ENCODE measurements around the gene TAC4.
A peak's percentile ranks its signal among the peaks of the same experiment; 100 is the strongest.

TAC4 gene

GRCh38 chr17:49848019-49848473, at the start of gene TAC4:
TSS of gene TAC4 (minus strand) at chr17:49848069. CDS start at chr17:49848017, 52 bp downstream.
- no peak for DNase-seq (ENCODE audit: low read depth)

DNA sequence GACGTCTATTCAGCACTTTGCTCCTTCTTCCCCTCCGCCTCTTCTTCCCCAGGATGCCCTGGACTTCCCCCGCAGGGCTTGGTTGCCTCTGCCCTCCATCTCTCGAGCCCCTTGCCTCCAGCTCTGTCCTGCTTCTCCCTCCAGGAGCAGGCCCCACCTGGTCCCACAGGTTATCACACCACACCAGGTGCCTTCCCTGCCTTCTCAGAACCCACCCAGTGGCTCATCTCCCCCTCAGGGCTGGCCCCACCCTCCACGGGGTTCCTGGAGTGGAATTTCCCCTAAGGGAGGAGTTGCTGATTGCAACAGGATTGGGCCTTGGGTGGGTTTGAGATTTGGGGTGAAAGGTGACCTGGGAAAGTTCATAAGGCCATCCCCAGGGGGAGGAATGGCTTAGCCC, 49.0 kb upstream of the TAC4 start:
- DNase-seq (ENCODE audit: low read depth), result no peak

GRCh38 chr17:49896222-49896621, 48.4 kb upstream of the TAC4 start:
- no peak for DNase-seq (ENCODE audit: low read depth)

- DNase-seq (ENCODE audit: low read depth), result no peak
Observed at GRCh38 chr17:49895812-49896211, 47.9 kb upstream of the TAC4 start.

- DNase-seq (ENCODE audit: low read depth), result no peak
Observed at GRCh38 chr17:49894761-49895160, 46.9 kb upstream of the TAC4 start.

- DNase-seq (ENCODE audit: low read depth), result no peak
Observed at GRCh38 chr17:49891694-49892389, 44.0 kb upstream of the TAC4 start.

- no peak for DNase-seq (ENCODE audit: low read depth)
Observed at GRCh38 chr17:49891271-49891670, 43.4 kb upstream of the TAC4 start.

GRCh38 chr17:49890852-49891251, 43.0 kb upstream of the TAC4 start:
- DNase-seq (ENCODE audit: low read depth), result no peak

GRCh38 chr17:49890077-49890821, 42.4 kb upstream of the TAC4 start:
- no peak for DNase-seq (ENCODE audit: low read depth)

DNA sequence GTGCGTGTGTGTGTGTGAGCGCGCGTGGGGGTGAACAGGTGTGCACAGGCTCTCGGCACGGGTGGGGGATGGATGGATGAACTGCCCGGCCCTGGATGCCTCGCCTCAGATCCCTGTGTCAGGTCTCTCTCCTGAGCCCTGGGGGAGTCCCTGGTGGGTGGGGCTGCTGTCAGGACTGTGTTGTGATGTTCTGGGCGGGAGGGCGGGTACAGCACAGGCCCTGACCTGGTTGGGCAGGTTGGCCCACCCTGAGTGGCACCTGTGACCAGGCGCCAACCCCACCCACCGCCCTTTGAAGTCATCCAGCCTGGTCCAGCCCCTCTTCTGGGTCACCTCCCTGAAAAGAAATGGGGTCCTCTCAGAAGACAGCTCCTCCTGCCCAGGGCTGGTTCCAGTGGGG, 41.6 kb upstream of the TAC4 start:
- no peak for DNase-seq (ENCODE audit: low read depth)

DNA sequence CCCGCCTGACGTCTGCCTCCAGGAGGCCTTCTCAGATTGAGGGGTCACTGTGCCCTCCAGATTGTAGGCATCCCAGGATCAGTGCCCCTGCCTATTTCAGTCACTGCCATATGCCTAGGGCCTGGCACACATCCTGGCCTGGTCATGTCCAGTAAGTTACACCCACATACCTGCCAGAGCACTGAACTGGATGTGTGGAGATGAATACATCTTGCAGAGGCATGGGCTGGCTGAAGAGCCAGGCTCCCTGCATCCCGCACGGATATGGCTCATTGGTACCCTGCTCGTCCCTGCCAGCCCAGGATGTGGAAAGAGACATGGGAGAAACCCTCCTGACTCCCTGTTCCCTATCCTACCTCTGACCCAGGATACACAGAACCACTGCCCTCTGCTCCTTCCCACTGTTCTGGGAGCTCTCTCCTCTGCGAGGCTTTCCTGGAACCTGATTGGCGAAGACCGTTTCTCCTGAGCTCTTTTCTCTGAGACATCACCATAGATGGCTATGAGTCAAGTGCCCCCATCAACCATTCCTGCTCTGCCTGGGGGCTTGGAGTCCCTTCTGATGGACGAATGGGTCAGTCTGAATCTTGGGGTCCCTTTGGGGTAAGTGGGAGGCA, 40.0 kb upstream of the TAC4 start:
- no peak for DNase-seq (ENCODE audit: low read depth)

DNA sequence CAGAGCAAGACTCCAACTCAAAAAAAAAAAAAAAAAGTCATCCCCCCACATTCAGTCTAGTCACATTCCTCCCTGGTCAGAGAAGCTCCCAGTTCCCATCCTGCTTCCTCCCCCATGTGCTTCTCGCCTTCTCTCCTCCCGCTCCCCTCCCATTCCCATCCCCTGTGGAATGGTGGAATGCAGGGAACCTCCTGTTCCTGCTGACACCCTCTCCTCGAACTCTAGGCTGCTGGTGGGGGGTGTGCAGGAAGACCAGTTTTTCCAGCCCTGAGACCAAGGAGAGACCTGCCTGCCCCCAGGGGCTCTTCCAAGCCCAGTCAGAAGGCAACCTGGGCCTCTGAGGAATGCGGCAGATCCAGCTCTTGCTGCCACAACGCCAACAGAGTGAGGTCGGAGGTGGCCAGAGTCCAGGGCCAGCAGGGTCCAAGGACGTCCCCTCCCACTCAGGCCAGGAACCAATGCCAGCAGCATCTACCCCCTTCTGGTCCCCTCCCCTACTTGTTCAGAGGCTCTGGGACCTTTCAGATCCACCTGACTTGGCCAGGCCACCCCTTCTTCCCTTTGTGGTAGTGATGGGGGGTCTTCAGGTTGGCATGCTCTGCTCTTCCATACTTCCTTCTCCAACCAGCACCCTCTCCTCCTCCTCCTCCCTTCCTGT, 39.3 kb upstream of the TAC4 start:
- DNase-seq (ENCODE audit: low read depth), result no peak

DNA sequence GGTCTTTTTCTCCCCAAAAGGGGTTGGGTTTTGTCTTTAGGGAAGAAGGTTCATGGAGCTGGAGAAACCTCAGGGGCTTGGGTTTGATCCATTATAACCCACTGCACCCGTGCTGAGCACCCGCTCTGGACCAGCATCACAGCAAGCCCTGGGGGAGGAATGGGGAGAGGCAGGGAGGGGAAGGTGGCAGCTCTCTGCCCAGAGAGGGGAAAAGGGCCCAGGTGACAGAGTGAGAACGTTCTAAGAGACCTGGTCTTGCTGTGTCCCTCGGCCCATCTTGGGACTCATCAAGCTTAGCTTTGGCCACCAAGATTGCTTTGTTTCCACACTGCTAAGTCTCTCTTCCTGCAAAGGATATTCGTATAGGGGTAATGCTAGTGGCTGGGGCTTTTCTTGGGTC, 38.2 kb upstream of the TAC4 start:
- DNase-seq (ENCODE audit: low read depth), result no peak

- no peak for DNase-seq (ENCODE audit: low read depth)
Observed at GRCh38 chr17:49882434-49882833, 34.6 kb upstream of the TAC4 start.

GRCh38 chr17:49881054-49881402, 33.2 kb upstream of the TAC4 start:
- no peak for DNase-seq (ENCODE audit: low read depth)

- DNase-seq (ENCODE audit: low read depth), result peak; percentile 51
Observed at GRCh38 chr17:49880291-49881053, 32.6 kb upstream of the TAC4 start.

- DNase-seq (ENCODE audit: low read depth), result no peak
Observed at GRCh38 chr17:49878931-49879904, 31.3 kb upstream of the TAC4 start.

DNA sequence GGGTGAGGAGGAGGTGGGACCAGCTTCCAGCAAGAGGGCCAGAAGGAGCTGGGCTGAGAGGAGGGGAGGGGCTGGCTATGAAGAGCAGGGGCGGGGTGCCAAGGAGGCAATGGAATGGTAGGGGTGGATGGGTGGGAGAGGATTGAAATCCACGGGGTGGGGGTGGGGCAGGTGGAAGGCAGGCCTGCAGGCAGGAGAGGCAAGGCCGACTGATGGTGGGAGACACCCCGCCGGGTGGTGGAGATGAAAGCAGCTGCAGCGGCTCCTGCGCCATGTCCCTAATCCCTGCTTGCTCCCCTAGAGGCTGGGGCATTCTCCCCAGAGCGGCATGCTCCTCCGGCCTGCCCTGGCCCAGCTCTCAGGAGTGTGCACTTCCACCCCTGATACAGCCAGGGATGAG, 27.8 kb upstream of the TAC4 start:
- DNase-seq (ENCODE audit: low read depth), result no peak

DNA sequence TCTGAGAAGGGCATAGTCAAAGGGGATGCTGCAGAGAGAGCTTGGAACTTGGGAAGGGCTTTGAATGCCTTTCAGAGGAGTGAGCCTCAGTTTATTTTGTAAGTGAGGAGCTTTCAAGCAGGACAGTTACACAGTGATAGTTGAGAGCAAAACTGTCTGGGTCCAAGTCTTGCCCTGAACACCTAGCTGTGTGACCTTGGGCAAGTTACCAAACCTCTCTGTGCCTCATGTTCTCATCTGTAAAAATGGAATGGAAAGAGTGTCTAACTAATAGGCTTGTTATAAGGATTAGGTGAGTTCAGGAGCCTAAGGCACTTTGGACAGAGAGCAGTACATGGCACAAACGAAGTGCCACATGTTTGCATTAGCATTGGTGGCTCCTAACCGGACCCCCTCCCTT, 27.0 kb upstream of the TAC4 start:
- no peak for DNase-seq (ENCODE audit: low read depth)

GRCh38 chr17:49873926-49874325, 26.1 kb upstream of the TAC4 start:
- no peak for DNase-seq (ENCODE audit: low read depth)

GRCh38 chr17:49873466-49873865, 25.6 kb upstream of the TAC4 start:
- no peak for DNase-seq (ENCODE audit: low read depth)

Measured in activated T-helper 1 cell treated with Interleukin-2 at 50 U/mL for 16 hours (primary cell).